Right kidney (tissue), 9 donors: ENCODE results near the gene RFK.
"Not testable (repeated sequence)": the region's sequence is repeated elsewhere in the genome, so short reads cannot be mapped to it uniquely, and the experiment has no call there.

Experiments
- DNase-seq: peaks from one replicate; pipeline ENCODE4 v3.0.0-alpha.2; 2016
- long read RNA-seq, 8 donors: transcript quantifications; one replicate each; lab custom pipeline, GENCODE V29; 2026

Gene RFK
- long read RNA-seq, donor 1, transcript RFK-201 (4 exons, 2,684 nt), result major isoform, 12 of 12 reads
- long read RNA-seq, donor 1, partial matches to known transcripts, result 0 of 12 reads
- long read RNA-seq, donor 1, other reads (novel, unspliced or antisense), result 0 of 12 reads
- long read RNA-seq, donor 2, transcript RFK-201 (4 exons, 2,684 nt), result major isoform, 6 of 6 reads
- long read RNA-seq, donor 2, partial matches to known transcripts, result 0 of 6 reads
- long read RNA-seq, donor 2, other reads (novel, unspliced or antisense), result 0 of 6 reads
- long read RNA-seq, donor 3, transcript RFK-201 (4 exons, 2,684 nt), result major isoform, 10 of 10 reads
- long read RNA-seq, donor 3, partial matches to known transcripts, result 0 of 10 reads
- long read RNA-seq, donor 3, other reads (novel, unspliced or antisense), result 0 of 10 reads
- long read RNA-seq, donor 4, transcript RFK-201 (4 exons, 2,684 nt), result major isoform, 8 of 8 reads
- long read RNA-seq, donor 4, partial matches to known transcripts, result 0 of 8 reads
- long read RNA-seq, donor 4, other reads (novel, unspliced or antisense), result 0 of 8 reads
- long read RNA-seq, donor 5, transcript RFK-201 (4 exons, 2,684 nt), result major isoform, 9 of 15 reads
- long read RNA-seq, donor 5, partial matches to known transcripts, result 6 of 15 reads
- long read RNA-seq, donor 5, other reads (novel, unspliced or antisense), result 0 of 15 reads
- long read RNA-seq, donor 6, transcript RFK-201 (4 exons, 2,684 nt), result major isoform, 10 of 10 reads
- long read RNA-seq, donor 6, partial matches to known transcripts, result 0 of 10 reads
- long read RNA-seq, donor 6, other reads (novel, unspliced or antisense), result 0 of 10 reads
- long read RNA-seq, donor 7, transcript RFK-201 (4 exons, 2,684 nt), result major isoform, 22 of 22 reads
- long read RNA-seq, donor 7, partial matches to known transcripts, result 0 of 22 reads
- long read RNA-seq, donor 7, other reads (novel, unspliced or antisense), result 0 of 22 reads
- long read RNA-seq, donor 8, partial matches to known transcripts, result 0 of 4 reads
- long read RNA-seq, donor 8, other reads (novel, unspliced or antisense), result 0 of 4 reads

GRCh38 chr9:76394195-76394959 lies at the start of gene RFK:
RFK (minus strand) TSS chr9:76394426; CDS start chr9:76394171, 255 bp downstream.
- peak; percentile 94 for DNase-seq

- no peak for DNase-seq
Measured at GRCh38 chr9:76443887-76444286, 49.7 kb upstream of the RFK start.

- DNase-seq, result no peak
Measured at GRCh38 chr9:76441551-76442322, 47.5 kb upstream of the RFK start.

- DNase-seq, result no peak
Measured at GRCh38 chr9:76438841-76439588, 44.8 kb upstream of the RFK start.

GRCh38 chr9:76437017-76437699 lies 42.9 kb upstream of the RFK start:
- DNase-seq, result not testable (repeated sequence)

GRCh38 chr9:76434897-76435296 lies 40.7 kb upstream of the RFK start:
- DNase-seq, result not testable (repeated sequence)

GRCh38 chr9:76433836-76434235 lies 39.6 kb upstream of the RFK start:
- DNase-seq, result no peak

GRCh38 chr9:76433406-76433805 lies 39.2 kb upstream of the RFK start:
- DNase-seq, result no peak

- DNase-seq, result no peak
Measured at GRCh38 chr9:76431601-76432000, 37.4 kb upstream of the RFK start.

GRCh38 chr9:76426807-76427419 lies 32.7 kb upstream of the RFK start:
- DNase-seq, result no peak

- DNase-seq, result no peak
Measured at GRCh38 chr9:76425677-76426453, 31.6 kb upstream of the RFK start.

- no peak for DNase-seq
Measured at GRCh38 chr9:76424491-76424890, 30.3 kb upstream of the RFK start.

- DNase-seq, result no peak
Measured at GRCh38 chr9:76423216-76424177, 29.3 kb upstream of the RFK start.

- no peak for DNase-seq
Measured at GRCh38 chr9:76419782-76420380, 25.7 kb upstream of the RFK start.

GRCh38 chr9:76417394-76417793 lies 23.2 kb upstream of the RFK start:
- no peak for DNase-seq

GRCh38 chr9:76415731-76416130 lies 21.5 kb upstream of the RFK start:
- DNase-seq, result no peak

GRCh38 chr9:76415154-76415553 lies 20.9 kb upstream of the RFK start:
- DNase-seq, result no peak
